ENCODE results near the gene PHACTR2. TPM values are rescaled to one million over a fixed set of nuclear protein-coding genes. Genes with fewer than 3 reads are reported as not detected.
A peak's percentile ranks its signal among the peaks of the same experiment; 100 is the strongest.

Gene PHACTR2
- total RNA-seq, 1 donor from 2014 or later: 24.5 TPM

- Histone ChIP-seq H3K27me3 (ENCODE audit: control insufficient read depth, insufficient read depth, low read length) (no peaks in the 10 kb centered on the region), H3K4me3 (ENCODE audit: low read depth, low read length) (no peak overlapping the region), H3K36me3 (ENCODE audit: control insufficient read depth, insufficient read depth, low read length) (no peaks in the 10 kb centered on the region)
- TF ChIP-seq CTCF (IDR thresholded peaks at IDR 0.05; ENCODE audit: insufficient read depth, low read length, severe bottlenecking): no peak
- FAIRE-seq (no peak), DNase-seq (ENCODE audit: low read depth) (no peak)
Measured at GRCh38 chr6:143741480-143741879, 63.7 kb downstream of the PHACTR2 start.

DNA sequence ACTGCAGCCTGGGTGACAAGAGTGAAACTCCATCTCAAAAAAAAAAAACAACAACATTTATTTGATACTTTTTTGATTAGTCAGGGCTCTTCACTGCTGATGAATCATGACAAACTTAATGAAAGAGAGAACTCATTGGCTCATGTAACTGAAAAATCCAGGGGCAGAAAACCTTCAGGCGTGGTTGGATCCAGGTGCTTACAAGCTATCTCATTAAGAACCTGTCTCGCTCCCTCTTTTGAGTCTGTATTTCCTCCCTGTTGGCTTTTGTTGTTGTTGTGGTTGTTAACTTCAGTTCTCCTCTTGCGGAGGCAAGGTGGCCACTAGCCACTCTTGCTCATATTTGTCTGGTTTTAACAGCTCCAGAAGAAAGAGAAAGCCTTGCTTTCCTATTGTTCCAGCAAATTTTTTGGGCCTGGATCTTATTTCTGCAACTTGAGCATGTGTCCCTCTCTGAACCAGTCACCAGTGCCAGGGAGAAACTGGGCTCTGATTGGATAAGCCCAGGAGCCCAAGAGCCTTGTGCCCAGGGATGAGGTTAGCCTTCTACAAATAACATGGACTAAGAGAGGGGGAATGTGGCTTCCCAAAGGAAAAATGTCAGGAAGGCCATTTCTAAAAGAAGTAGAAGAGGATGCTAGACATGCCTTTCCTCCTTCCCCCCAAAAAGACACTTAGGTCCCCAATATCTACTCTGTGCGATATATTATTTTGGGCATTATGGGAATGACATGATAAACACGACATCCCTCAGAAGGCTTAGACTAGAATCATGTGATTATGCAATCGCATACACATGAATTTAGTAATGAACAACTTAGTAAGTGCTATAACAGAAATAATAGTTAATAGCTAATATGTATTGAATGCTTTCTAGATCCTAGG lies 64.5 kb downstream of the PHACTR2 start:
- Histone ChIP-seq H3K36me3 (ENCODE audit: control insufficient read depth, insufficient read depth, low read length) (no peaks in the 10 kb centered on the region), H3K4me3 (ENCODE audit: low read depth, low read length) (no peak overlapping the region), H3K27me3 (ENCODE audit: control insufficient read depth, insufficient read depth, low read length) (no peaks in the 10 kb centered on the region)
- TF ChIP-seq CTCF (IDR thresholded peaks at IDR 0.05; ENCODE audit: insufficient read depth, low read length, severe bottlenecking): no peak
- FAIRE-seq (no peak), DNase-seq (ENCODE audit: low read depth) (peak; percentile 29)

GRCh38 chr6:143742955-143743255 lies 65.1 kb downstream of the PHACTR2 start:
- TF ChIP-seq CTCF (IDR thresholded peaks at IDR 0.05; ENCODE audit: insufficient read depth, low read length, severe bottlenecking): no peak
- FAIRE-seq (no peak), DNase-seq (ENCODE audit: low read depth) (no peak)

DNA sequence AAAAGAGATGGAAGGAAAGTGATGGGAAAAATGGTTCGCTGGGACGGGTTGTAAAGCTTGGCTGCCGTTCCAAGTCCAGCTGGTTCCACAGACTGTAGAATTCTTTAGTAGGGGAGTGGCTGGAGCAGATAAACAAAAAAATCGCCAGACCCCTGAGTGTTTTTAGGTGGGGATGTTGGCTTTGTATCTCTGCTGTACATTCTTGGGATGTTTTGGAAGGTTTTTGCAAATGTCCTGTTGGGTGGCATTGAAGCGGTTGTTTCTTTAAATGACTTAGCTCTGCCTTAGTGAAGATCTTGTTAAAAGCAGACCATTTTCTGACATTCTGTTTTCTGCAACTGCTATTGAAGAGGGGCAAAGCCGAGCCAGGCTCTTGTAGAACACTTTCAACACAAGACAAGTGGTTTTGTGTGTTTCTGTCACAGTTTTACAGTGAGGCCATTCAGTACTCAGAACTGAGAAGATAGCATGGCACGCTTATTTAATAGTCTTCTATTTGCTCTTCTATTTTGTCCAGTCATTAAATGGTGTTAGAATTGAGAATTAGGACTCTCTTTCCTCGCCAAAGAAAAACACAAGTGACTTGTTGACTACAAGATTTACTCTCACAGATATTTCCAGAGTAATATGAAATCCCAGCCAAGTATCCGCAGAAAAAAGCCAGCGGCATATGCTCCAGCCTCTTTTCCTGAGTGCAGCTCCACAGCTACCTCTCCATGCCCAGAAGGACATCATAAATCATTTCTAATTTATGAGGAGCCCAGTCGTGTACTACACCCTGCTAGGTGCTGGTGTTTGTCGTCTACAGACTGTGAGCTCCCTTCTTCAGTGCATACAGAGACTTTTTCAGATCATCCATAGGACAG lies 65.8 kb downstream of the PHACTR2 start:
- no peak overlapping the region for H3K4me3 ChIP-seq (ENCODE audit: low read depth, low read length)
- TF ChIP-seq CTCF (IDR thresholded peaks at IDR 0.05; ENCODE audit: insufficient read depth, low read length, severe bottlenecking): no peak
- H3K27me3 ChIP-seq (ENCODE audit: control insufficient read depth, insufficient read depth, low read length): no peaks in the 10 kb centered on the region
- FAIRE-seq (no peak), DNase-seq (ENCODE audit: low read depth) (no peak)
- no peaks in the 10 kb centered on the region for H3K36me3 ChIP-seq (ENCODE audit: control insufficient read depth, insufficient read depth, low read length)

More at GRCh38 chr6:143742955-143743255, 65.1 kb downstream of the PHACTR2 start:
- no peaks in the 10 kb centered on the region for H3K27me3 ChIP-seq (ENCODE audit: control insufficient read depth, insufficient read depth, low read length)
- H3K4me3 ChIP-seq (ENCODE audit: low read depth, low read length): no peak overlapping the region
- no peaks in the 10 kb centered on the region for H3K36me3 ChIP-seq (ENCODE audit: control insufficient read depth, insufficient read depth, low read length)

DNA sequence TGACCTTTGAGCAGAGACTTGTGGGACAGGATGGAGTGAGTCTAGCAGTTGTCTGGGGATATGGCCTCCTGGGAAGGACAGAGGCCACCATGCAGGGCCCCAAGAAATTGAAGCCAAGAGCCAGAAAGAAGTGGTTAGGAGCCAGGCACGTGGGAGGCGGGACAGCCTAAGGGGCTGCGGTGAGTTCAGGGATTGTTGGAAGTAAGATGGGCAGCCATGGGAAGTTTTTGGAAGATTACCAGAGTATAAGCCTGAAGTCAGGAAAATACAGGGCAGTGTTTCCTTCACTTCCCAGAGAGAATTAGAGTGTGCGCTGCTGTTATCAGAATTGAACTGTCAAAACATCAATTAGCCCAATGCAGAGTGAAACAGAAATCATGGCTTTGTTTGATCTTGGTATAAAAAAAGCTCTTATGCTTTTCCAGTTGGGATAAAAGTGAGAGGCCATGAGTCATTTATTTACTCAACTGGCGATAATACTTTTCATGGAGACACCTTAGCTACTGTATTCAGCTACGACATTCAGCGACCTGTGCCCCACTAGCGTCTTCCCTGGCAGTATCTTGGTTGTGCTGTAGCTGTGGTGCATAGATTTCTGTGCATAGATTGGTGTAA lies 66.9 kb downstream of the PHACTR2 start:
- H3K4me3 ChIP-seq (ENCODE audit: low read depth, low read length): no peak overlapping the region
- H3K36me3 ChIP-seq (ENCODE audit: control insufficient read depth, insufficient read depth, low read length): no peaks in the 10 kb centered on the region
- FAIRE-seq: no peak
- no peak for TF ChIP-seq CTCF (IDR thresholded peaks at IDR 0.05; ENCODE audit: insufficient read depth, low read length, severe bottlenecking)
- no peaks in the 10 kb centered on the region for H3K27me3 ChIP-seq (ENCODE audit: control insufficient read depth, insufficient read depth, low read length)
- DNase-seq (ENCODE audit: low read depth): peak; percentile 64
